Stimulated activated CD4-positive, alpha-beta T cell treated with anti-CD3 and anti-CD28 coated beads, TNF-alpha, amount 100 ng/mL, for 48 hours (primary cell): ENCODE results near the gene SETD4.
"Not testable (repeated sequence)": the region's sequence is repeated elsewhere in the genome, so short reads cannot be mapped to it uniquely, and the experiment has no call there.

Source experiments
- DNase-seq, 3 donors: peaks; one replicate each; pipeline ENCODE4 v3.0.0-alpha.2; 2020; ENCODE audit warnings: low read depth in 3 of 3

Gene SETD4, protein sequence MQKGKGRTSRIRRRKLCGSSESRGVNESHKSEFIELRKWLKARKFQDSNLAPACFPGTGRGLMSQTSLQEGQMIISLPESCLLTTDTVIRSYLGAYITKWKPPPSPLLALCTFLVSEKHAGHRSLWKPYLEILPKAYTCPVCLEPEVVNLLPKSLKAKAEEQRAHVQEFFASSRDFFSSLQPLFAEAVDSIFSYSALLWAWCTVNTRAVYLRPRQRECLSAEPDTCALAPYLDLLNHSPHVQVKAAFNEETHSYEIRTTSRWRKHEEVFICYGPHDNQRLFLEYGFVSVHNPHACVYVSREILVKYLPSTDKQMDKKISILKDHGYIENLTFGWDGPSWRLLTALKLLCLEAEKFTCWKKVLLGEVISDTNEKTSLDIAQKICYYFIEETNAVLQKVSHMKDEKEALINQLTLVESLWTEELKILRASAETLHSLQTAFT

DNA sequence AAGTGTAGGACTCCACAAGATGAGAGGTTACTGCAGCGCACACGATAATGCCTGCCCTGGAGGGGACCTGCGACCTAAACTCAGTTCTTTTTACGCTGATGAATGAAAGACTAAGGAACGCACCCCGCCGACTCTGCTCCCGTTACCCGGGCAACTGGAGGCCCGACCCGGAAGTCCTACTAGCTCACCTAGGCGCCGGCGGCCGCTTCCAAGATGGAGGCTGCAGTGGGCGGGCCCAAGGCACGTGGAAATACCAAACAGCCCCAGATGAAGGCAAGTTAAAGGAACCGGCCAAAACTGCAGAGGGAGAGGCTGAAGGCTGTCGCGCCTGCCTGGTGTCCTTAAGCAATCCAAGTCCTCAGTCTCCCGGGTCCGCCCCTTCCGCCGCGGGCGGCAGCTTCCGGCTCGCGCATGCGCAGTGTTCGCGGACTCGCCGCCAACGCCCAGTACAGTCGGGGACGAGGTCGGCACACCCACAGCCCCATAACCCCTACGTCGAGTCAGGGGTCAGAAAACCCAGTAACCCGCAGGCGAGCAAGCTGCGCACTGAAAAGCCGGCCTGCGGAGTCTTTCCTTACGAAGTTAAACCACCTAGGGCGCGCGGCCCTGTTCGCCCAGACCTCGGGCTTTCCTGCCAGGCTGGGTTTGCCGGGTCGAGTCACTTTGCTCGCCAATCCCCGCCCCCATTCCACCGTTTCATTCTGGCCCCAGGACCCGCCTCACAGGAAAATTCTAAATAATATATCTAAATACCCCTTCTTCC is at the start of gene SETD4:
TSS of gene SETD4 (minus strand) at position 368 of the 763 bp plus-strand sequence. CDS start 1,638 bp downstream, outside the sequence.
- DNase-seq: peak; percentile 87 to 92 (median 92)

- DNase-seq: no peak
Measured at GRCh38 chr21:36109868-36110267, 49.5 kb upstream of the SETD4 start.

DNA sequence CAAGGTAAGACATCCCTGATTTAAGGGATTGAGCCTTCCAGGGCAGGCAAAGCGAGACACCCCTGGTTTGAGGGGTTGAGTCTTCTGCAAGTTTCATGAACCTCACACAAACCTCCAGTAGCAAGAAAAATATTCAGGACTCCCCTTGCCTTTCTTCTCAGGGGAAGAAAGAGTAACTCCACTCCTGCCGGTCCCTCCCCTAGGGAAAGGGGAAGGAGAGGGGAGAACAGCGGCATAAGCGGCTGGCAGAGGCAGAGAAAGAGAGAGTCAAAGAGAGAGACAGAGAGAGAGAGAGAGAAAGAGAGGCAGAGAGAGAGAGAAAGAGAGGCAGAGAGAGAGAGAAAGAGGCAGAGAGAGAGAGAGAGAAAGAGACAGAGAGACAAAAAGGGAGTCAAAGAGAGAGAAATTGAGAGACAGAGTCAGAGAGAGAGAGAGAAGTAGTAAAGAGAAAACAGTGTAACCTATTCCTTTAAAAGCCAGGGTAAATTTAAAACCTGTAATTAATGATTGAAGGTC is 45.1 kb upstream of the SETD4 start:
- no peak for DNase-seq

DNA sequence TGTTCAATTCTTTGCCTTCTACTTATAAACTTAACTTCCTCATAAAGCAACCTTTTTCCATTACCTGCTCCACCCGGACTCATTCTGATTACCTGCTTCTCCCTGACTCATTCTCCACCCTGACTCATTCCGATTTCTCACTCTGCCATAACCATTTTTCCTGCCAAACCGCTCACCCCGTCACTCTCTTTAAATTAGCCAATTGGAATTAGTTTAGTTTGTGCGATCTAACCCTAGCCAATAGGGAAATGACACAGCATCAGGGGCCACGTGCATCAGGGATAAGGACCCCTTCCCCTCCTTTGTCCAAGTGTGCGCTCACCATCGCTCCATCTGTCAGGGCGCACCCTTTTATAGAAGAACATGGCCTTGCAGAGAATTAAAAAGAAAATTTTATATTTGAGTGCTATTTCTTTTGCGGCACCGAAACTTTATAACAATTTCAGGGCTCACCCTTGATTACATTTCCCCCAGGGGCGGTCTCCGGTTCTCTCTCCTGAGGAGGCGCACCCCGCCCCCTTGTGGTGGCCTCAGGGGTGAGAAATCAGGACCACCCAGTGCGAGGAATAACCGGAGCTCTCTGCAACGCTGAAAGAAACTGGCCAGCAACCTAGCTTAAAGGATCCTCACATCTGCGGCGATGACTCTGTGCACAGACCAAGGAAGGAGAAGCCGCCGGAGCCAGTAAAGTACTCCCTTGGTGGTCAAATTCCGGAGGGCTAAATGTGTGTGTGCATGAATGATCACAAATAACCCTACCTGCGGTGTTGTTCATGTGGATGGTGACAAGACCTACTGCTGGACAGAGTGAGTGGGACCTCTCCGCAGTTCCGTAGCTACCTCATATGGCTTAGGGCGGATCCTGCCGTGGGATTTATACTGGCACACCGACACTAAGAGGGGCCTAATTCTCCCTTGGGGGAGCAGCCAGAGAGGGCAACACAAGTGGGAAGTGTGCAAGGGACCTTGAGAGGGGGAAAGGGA is 44.3 kb upstream of the SETD4 start:
- peak; percentile 14 to 31 (median 29) for DNase-seq

DNA sequence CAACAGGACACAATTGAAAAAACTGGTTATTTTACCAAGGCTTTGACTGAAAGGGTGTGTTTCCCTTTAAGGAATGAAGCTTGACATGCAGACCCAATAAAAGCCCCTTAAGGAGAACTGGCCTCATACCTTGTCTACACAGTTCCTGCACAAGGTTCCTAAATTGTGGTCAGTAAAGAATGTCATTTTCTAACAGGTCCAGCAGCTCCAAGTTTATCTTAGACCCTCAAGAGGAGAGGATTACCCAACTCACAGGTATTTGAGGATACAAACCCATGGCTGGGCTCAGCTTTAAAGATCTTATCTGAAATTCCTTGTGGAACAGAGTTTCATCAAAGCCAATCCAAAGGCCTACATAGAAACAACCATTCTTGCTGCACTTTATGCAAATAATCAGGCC is 43.1 kb upstream of the SETD4 start:
- DNase-seq: no peak

DNA sequence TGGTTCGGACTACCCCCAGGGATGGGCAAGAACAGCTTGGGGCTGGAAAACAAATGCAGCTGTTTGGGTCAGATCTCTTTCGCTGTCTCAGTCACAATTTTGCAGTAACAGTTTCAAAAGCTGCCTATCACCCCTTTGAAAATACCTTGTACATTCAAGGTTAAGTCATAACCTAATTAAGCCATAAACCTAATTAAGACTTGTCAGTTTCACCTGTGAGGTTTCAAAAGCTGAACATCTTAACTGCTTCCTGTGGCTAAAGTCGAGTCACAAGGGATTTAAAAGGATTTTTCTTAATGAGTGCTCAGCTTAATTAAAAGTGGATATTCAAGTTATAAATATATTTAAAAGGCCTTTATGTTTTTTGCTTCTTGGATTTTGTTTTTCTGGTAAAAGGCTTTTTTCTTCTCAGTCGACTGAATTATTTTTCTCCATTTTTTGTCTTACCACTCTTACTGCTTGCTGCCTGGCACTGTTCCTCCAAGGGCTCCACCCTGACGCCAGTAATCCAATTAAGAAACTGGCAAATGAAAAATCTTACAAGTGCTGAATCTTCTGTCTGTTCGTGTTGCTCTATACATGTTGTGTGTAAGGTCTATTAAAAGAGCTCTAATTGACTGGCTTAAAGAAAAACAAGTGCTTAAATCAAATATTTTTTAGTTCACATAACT is 40.8 kb upstream of the SETD4 start:
- no peak for DNase-seq

- DNase-seq: not testable (repeated sequence)
Measured at GRCh38 chr21:36099695-36100211, 39.4 kb upstream of the SETD4 start.

GRCh38 chr21:36099000-36099399 is 38.7 kb upstream of the SETD4 start:
- no peak for DNase-seq

DNA sequence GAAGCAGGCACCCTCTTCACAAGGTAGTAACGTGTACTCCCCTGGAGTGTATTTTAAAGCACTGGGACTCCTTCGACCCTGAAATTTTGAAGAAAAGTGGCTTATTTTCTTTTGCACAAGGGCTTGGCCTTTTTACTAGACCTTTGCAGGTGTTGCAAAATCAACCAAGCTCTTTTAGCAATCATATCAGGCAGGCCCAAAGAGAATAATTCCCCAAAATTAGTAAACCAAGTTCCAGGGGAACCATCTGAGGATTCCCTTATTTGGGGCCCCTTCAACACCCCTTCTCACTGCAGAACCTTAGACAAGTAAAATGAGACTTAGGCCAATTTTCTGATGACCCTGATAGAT is 37.8 kb upstream of the SETD4 start:
- no peak for DNase-seq

DNA sequence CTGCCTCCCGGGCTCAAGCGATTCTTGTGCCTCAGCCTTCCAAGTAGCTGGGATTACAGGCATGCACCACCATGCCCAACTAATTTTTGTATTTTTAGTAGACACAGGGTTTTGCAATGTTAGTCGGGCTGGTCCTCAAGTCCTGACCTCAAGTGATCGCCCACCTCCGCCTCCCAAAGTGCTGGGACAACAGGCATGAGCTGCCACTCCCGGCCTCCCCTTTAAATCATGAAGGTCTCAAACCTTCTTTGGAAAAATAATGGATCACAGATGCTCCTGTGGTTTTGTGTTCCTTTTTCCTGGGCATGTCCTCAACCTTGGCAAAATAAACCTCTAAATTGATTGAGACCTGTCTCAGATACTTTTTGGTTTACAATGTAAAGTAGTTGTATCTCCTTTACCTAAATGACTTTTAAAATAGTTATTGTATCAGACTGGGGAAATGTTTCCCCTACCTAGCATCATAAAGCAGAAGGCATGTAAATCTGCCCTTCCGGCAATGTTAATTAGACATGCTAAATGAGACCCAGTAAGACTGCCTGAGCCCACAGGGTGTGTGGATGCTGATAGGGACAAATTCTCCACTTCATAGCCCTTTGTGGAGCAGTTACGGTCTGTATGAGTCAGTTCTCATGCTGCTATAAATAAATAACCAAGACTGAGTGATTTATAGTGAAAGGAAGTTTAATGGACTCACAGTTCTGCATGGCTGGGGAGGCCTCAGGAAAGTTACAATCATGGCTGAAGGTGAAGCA is 37.3 kb upstream of the SETD4 start:
- no peak for DNase-seq

DNA sequence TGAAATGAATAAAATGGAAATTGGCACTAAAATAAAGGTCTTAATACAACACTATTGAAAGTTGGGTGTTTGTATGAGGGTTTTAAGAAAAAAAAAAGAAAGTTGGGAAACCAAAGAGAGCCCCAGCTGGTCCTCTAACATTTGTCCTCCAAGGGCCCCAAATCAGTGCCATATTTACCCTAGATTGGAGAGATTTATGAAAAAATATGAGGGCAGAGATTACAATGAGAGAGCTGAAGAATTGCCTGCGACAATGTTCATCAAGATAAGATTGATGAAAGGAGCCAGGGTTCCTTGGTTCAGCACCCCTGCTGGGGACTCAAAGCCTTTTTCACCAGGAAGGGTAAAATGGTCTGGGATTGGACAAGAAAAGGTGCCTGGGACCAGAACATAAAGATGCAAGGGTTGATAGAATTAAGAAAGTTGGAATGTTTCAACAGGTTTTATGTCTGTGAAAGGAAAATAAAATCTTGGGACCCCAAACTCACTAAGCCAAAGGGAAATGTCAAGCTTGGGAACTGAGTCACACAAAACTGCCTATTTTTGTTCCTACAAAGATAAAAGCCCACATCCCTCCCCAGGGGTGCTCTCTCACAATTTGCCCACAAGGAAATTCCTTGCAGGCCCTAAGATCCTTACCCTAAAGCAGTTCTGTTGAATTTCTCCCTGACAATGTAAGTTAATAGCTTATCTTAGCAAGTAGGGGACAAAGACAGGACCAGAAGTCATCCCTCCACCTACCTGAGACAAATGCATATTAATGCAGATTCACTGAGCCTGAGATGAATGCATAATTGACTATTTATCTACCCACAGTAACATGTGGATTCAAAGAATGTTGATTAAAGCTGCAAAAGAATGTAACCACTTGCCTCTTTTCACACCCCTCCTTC is 36.3 kb upstream of the SETD4 start:
- DNase-seq: no peak

GRCh38 chr21:36093512-36093911 is 33.2 kb upstream of the SETD4 start:
- no peak for DNase-seq

DNA sequence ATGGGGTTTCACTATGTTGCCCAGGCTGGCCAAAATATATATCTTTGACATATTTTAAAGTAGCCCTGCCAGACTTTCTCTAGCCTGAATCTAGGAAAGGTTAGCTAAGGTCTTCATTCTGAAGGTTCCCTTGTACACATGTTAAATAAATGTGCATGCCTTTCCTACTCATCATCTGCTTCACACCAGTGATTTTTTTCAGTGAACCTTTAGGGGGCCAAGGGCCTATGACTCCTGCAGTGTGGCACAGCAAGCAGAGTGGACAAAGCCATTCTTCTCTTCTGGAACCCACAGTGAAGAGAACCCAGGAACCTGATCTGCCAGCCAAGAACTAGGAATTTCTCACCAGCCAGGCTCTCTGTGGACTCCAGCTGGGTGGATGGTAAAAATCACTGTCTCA is 32.4 kb upstream of the SETD4 start:
- DNase-seq: no peak

GRCh38 chr21:36089946-36090345 is 29.6 kb upstream of the SETD4 start:
- DNase-seq: no peak

DNA sequence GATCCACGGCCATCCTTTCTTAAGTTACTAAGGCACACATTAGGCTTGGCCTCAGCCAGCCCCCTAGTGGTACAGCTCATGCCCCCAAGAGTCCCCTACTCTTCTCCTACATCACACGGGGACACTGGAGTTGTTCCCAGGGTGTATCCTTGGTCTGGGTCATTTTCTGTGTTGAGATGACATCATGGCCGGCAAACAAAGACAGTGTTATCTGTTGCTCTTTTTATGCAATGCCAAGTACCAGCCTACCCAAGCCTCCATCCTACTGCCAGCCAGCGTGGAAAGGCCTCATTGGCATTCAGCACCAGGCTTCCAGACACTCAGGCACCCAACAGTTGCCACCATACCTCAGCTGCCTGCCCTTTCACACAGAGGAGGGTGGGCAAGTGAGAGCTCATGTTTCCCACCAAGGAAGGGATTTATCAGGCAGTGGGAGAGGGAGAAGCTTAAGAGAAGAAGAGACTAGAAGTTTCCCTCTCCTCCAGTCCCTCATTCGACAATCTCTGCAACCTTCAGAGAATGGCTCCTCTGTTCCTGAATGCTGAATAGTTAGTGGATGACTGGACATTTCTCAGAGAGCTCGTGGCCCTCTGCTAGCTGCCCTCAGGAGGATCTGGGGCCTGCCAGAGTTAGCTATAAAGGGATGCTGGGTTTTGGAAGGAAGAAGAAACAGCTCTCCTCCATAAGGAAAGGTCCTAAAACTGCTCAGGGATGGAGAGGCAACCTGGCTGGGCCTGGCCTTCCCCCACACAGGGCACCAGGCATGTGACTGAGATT is 27.2 kb upstream of the SETD4 start:
- no peak for DNase-seq

DNA sequence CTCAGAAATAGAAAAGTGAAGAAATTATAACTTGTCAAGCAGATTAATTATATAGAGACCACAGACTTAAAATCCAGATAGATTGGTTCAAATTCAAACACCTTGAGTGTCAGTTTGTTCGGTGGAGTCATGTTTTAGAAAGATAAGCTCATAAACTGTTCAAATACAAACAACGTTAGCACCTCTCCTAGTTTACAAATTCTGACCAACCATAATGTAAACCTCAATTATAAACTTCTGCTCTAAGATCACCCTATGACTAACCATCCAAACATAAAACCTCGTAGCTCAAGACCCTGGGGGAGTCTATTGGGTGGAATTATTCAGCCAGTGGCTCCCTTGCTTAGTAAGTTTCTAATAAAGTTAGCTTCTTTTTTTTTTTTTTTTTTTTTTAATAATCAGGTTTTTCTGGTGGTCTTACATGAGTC is 21.9 kb upstream of the SETD4 start:
- no peak for DNase-seq

- DNase-seq: no peak
Measured at GRCh38 chr21:36080386-36080785, 20.1 kb upstream of the SETD4 start.

GRCh38 chr21:36079671-36080070 is 19.3 kb upstream of the SETD4 start:
- DNase-seq: no peak
